ENCODE measurements around the gene TASP1.

DNA sequence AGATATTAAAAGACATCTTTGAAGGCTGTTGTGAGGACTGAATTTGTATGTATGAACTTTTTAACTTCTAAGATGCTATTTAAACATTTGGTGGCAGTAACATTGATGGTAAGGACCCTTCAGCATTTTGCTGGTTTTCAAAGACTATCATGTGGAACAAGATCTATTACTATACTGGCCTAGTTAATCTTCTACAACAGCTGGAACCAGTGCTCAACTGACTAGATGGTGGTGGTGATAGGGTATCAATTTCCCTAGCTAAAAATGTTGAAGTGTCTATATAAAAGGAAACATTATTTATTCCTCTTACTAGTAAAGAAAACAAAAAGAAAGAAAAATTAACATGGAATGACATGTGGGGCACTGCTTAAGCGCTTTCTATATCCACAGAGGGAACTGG, 195.7 kb downstream of the TASP1 start:
- TF ChIP-seq, protein P1, sequence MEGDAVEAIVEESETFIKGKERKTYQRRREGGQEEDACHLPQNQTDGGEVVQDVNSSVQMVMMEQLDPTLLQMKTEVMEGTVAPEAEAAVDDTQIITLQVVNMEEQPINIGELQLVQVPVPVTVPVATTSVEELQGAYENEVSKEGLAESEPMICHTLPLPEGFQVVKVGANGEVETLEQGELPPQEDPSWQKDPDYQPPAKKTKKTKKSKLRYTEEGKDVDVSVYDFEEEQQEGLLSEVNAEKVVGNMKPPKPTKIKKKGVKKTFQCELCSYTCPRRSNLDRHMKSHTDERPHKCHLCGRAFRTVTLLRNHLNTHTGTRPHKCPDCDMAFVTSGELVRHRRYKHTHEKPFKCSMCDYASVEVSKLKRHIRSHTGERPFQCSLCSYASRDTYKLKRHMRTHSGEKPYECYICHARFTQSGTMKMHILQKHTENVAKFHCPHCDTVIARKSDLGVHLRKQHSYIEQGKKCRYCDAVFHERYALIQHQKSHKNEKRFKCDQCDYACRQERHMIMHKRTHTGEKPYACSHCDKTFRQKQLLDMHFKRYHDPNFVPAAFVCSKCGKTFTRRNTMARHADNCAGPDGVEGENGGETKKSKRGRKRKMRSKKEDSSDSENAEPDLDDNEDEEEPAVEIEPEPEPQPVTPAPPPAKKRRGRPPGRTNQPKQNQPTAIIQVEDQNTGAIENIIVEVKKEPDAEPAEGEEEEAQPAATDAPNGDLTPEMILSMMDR (IDR thresholded peaks at IDR 0.05 in 4 of 5, conservative IDR thresholded peaks at IDR 0.05 in 1 of 5): no peak
- no peak for TF ChIP-seq POLR2A (IDR thresholded peaks at IDR 0.05)

All from gastrocnemius medialis (tissue), 4 donors.